SH-SY5Y (cell line): Measurements from ENCODE around the gene ZNF782.

Source experiments
- GATA2 ChIP-seq: IDR thresholded peaks from 2 replicates; pipeline ENCODE4 v1.6.1; 2011; ENCODE audit warnings: mild to moderate bottlenecking, low read depth, low read length
- GATA3 ChIP-seq: IDR thresholded peaks from 2 replicates; pipeline ENCODE4 v1.6.1; 2011; ENCODE audit warnings: low read depth, mild to moderate bottlenecking, low read length, moderate library complexity

GRCh38 chr9:96781552-96781951 lies 72.8 kb downstream of the ZNF782 start:
- TF ChIP-seq GATA3 (no peak), GATA2 (no peak)
